NCI-H82 treated with DMSO at 0.1 percent for 48 hours (cell line): ENCODE data around the gene CSTF1.

ENCODE experiments used
- DNase-seq: peaks from one replicate; lab custom pipeline; 2025; ENCODE audit not compliant: unreplicated experiment; lab: John Stamatoyannopoulos, UW

The CSTF1 gene

GRCh38 chr20:56449459-56449858 is 57.0 kb downstream of the CSTF1 start:
- no peak for DNase-seq

GRCh38 chr20:56451056-56451765 is 58.8 kb downstream of the CSTF1 start:
- DNase-seq: no peak

- DNase-seq: no peak
These were observed 60.9 kb downstream of the CSTF1 start for GRCh38 chr20:56453352-56453751.

GRCh38 chr20:56454754-56455153 is 62.3 kb downstream of the CSTF1 start:
- no peak for DNase-seq
